NCI-H1048 (cell line): Measurements from ENCODE around the gene SCN2B.

Source experiments
- DNase-seq: peaks from one replicate; lab custom pipeline; 2025; lab: John Stamatoyannopoulos, UW

The SCN2B gene

DNA sequence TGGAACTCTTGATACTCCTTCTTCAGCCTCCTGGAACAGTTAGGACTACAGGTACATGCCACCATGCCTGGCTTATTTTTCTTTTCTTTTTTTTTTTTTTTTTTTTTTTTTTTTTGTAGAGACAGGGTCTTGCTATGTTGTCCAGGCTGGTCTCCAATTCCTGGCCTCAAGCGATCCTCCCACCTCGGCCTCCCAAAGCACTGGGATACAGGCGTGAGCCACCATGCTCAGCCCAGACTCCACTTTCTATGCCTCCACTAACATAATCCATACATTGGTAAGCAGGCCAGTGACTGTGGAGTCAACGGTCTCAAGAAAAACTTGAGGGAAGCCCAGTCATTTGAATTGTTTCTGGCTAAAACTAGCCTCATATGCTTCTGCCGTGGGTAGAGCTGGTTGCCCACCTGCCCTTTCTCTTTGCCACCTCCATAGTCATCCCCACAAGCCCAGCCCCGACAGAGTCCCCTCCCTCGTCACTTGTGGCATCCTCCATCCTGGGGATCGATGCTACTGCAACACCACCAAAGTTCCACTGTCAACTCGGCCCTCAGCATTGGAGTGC is 2.4 kb downstream of the SCN2B start:
- DNase-seq: no peak

DNA sequence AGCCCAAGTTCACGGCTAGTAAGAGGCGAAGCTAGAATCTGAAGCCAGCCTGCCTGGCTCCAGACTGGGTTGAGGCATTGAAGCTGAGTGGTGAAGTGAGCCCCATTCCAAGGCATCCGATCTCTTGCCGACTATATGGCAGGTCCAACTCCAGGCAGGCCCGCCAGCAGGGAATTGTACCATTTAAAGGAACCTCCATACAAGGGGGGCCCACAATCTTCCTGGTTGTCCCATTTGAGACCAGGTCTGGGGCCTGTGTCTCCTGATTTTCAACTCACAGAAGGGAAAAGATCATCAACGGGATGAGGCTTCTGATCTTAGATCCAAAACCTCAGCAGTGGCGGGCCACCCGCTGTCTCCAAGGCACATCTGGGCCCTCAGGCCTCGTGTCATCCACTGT is 4.1 kb downstream of the SCN2B start:
- DNase-seq: no peak

DNA sequence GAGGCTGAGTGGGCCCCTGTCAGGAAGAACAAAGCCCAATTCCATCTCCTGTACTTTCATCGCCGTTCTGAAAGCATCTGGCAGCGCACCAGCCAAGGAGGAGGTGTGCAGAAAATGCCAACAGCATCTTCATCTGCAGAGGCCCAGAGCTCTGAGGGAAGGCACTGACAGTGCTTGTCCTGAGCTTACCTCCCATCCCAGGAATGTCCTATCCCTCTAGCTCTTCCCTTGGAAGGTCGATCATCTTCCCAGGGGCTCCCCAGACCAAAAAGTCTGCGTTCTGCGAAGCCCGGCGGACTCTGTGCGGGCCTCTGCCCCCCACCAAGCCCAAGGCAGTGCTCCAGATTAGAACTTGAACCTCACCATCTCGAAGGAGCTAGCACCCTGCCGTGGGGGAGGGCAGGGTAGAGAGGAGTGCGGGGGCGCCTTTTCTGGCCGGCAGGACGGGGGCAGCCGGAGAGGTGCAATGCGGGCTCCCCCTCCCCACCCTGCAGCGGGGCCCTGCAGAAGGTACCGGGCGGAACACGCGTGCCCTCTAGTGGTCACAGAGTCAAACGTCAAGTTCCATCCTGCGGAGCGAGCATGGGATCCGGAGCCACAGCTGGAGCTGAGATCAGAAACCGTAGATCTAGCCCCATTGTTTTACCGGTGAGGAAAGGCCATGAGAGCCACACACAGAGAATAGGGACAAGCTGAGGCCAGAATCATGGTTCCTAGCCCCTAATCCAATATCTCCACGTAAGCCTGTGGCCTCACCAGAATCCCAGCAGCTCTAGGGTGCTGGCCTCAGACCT is 5.0 kb downstream of the SCN2B start:
- DNase-seq: peak; percentile 23

DNA sequence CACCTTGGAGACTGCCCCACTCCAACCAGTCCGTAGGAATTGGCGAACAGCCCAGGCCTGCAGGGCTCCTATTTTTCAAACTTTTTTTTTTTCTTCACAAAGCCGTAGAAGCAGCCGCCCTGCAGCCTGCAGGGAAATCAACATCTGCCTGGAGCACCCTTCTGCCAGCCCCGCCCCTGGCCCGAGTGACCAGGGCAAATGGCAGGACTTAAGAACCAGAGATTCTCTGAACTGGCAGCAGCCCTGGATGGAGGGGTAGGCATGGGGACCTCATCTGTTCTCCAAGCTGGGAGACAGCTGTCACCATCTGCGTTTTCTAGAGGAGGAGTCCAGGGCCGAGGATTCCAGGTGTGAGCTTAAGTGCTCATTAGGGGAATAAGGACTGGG is 5.6 kb downstream of the SCN2B start:
- DNase-seq: no peak

DNA sequence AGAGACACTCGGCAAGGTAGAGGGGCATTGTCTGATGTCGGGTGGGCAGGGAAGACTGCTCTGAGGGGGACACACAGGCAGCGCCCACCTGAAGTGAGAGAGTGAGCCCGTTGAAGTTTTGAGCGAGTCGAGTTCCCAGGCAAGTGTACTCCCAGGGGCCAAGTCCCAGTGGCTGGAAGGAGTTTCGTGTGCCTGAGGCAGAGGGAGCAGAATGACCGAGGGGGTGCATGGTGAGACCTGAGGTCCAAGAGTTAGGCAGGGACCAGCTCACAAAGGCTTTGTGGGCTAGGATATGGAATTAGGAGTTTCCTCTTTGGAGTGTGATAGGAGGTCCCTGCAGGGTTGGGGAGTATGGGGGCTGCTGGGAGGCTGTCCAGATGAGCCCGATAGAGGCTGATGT is 6.2 kb downstream of the SCN2B start:
- DNase-seq: no peak

DNA sequence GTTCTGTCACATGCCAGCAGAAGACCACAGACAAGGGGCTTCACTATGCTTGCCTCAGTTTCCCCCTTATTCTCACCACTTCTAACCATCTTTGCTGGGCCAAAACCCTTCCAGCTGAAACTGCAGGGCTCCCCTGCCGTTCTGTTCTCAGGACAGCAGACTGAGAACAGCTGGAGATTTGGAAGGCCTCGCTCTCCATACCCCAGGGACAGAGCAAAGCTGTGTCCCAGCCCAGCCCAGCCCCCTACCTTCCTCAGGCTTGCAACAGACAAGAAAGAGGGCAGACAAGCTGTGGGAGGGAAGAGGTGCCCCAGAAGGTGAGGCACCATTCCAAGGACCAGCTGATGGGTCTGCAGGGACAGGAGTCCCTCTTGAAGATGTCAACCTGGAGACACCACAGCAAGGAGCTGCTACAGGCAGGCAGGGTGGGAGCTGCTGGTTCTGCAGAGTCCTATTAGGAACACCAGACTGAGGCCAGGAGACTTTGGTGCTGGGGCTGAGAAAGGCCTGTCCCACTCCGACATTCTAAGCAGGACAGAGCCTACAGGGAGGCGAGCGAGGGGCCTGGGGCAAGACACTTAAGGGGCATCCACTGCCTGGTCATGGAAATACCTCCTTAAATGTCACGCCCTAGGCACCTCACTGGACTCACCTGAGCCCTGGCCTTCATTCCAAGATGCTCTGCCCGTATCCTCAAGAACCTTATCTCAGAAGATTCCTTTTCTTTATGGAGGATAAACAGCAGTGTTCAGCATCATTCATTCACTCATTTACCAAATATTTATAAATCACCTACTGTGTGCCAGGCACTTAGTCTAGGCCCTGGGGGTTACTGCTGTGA is 6.9 kb downstream of the SCN2B start:
- DNase-seq: no peak

DNA sequence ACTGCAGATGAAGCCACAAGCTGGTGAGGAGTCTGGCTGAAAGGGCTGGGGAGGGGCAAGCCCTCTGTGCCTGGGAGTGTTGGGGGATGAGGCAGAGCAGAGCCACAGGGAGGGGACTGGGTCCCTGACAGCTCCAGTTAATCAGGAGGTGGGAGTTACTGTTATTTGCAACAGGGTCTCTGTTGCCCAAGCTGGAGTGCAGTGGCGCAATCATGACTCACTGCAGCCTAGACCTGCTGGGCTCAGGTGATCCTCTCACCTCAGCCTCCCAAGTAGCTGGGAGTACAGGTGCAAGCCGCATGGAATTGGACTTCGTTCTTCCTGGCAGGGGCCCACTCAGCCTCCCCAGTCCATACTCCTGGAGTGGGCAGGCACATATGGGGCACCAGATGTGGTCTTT is 7.7 kb downstream of the SCN2B start:
- DNase-seq: no peak

DNA sequence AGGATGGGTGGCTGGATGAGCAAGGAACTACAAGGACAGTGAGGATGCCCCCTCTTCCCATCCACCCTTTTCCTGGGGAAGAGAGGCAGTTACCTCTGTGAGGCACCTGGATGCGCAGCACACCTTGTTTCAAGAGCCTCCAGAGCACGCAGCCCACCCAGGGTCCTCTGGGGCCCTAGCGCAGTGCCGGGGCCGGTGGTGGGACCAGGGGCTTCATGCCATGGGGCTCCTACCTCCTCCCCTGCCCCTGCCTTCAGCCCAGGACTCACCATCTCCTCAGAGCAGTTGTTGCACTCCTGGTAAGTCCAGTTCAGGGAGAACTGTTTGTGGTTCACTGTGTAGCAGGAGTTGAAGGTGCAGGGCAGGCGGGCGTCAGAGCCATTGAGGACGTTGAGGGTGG is 8.1 kb downstream of the SCN2B start:
- no peak for DNase-seq

DNA sequence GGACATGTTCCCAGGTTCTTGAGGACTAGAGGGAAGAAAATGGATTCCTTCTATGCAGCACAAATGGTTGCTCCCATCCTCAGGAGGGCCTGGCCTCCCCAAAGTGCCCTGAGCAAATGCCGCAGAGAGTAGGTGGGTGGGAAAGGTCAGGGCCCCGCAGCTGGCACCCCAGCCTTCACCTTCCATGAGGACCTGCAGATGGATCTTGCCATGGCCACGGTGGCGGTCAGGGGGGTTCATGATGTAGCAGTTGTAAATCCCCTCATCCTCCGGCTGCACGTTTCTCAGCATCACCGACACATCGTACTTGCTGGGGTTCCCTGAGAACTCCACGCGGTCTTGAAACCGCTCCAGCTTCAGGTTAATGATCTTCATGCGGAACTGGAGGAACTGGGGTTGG is 8.5 kb downstream of the SCN2B start:
- no peak for DNase-seq

DNA sequence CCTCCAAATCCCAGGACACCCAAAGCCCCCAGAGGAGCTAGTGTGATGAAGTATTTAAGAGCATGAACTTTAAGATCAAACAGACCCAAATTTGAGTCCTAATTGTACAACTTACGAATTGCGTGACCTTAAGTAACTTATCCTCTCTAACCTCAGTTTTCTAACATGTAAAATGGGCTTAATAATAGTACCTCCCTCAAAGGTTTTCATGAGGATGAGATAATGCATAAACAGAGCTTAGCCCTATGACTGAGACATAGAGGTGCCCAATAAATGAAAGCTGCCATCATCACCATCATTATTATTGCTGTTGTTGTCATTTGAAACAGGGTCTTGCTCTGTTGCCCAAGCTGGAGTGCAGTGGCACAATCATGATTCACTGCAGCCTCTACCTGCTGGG is 9.2 kb downstream of the SCN2B start:
- no peak for DNase-seq

DNA sequence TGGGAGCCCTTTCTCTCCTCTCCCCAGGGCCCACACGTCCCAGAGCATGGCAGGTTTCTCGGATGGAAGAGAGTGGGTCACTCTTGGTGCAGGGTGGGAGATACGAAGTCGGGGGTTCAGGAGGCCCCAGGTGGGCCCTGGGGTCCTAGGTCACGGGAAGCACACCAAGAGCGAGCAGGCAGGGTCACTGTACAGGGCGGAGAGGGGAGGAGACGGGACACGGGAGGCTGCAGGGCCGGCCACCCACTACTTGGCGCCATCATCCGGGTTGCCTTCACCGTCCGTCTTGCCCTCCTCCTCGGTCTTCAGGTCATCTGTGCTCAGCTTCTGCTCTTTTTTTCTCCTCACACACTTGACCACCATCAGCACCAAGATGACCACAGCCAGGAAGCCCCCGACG is 9.8 kb downstream of the SCN2B start:
- no peak for DNase-seq

DNA sequence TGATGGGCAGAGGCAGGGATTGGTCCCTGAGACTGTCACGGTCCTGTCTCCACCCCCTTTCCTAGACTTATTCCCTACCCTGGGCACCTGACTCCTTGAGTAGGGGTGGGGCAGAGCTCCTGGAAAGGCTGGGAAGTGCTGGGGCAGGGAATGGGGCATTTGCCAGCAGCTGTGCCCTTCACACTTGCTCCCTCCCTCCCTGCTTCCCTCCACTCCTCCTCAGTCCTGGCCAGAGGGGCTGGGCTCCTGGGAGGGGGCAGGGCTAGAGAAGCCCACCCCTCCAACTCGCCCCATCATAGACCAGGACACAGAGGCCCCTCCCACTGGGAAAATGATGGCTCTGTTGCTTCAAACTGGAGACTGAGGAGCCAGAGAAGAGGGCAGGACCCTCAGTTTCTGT is 11.6 kb downstream of the SCN2B start:
- DNase-seq: no peak

DNA sequence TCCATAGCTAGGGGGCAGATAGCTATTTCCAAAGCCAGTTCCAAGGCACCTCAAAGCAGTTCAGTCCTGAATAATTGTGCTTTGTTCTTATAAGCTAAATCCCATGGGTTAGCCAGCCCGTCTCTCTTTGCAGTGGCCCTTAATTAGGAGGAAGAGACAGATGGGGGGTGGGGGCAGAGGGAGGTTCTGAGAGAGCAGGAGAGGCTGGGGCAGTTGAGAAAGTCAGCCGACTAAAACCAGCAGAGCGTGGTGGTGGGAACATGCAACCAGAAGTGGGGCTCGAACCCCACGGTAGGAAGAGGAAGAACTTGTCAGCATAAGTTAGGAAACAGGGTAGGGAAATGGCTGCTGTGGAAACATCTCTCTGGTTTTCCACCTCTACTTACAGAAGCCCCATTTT is 12.9 kb downstream of the SCN2B start:
- no peak for DNase-seq

DNA sequence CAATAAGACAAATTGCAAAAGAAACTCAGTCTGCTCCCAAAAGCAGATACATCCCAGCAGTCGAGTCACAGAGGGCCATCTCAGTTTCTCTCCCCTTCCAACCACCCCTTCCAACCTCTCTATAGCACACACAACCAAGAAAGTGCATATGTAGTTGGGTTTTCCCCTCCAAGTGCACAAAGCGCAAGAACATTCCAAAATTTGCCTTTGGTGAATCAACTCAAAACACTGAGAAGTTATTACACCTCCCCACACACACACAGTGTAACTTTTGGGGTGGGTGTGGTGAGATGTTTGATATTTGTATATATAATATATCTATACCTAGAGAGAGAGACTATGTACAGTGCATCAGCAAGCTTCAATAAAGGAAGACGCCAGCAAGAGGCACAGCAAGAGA is 13.6 kb downstream of the SCN2B start:
- no peak for DNase-seq

DNA sequence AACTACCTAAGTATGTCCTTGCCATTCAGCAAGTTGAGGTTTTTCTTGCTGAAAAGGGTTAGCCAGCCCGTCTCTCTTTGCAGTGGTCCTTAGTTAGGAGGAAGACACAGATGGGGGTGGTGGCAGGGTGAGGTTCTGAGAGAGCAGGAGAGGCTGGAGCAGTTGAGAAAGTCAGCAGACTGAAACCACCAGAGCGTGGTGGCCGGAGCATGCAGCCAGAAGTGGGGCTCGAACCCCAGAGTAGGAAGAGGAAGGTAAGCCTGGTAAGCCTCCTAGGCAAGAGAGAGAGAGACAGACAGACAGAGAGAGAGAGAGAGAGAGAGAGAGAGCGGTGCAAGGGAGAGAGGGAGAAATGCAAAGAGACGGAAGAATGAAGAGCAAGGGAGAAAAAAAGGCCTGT is 14.7 kb downstream of the SCN2B start:
- no peak for DNase-seq

DNA sequence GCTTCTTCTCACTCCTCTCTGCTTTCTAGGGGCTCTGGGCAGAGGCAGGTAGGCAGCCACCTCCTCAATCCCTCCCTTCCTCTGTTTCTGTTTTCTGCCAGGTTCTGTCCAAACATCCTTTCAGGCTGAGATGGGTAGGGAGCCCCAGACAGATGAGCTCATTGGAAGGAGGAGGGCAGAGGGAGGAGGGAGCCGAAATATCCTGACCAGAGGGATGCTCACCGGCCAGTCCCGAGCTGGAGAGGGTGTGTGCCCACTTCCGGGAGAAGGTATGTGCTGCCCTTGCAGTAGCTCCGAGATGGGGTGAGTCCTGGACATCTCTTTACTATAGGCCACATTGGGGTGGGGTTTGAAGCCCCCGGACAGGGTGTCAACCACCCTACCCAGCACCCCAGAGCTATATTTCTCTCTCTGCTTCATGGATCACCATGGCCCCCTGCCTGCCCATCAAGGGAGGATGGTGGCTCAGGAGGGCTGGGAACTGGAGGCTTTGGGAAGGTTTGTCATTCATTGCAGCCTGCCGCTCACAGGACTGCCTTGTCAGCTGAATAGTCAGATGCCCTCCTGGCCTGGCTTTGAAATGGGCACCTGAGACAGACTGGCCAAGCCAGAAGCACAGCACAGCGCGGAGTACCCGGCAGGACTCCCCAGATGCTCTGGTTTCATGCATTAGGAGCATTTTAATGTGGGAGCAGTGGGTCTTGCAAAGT is 19.1 kb downstream of the SCN2B start:
- no peak for DNase-seq

DNA sequence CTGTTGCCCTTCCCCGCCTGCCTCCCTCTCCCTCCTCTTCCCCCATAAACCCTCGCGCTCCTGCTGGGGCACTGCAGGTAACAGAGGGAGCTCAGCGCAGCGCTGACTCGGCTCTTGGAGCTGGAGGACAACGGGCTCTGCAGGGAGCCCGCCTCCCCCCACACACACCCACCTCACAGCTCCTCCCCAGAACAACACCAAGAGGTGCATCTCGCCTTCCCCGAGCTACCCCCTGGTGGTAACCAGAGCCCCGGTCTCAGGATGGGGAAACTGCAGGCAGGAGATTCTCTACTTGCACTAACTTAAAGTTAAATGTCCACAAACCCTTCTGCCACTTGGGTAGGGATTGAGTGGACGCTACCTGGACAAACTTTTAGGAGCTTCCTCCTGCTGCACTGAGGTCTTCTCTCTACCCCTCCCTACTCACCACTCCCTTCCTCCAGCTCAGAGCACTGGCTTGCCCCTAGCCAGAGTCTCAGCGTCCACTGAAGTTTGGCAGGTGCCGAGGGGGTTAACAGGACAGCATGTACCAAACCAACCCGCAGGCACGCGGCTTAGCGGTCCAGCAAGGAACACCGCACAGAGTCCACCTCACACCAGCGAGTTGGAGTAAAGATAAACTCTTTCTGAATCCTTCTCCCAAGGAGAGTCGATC is 19.8 kb downstream of the SCN2B start:
- DNase-seq: no peak

DNA sequence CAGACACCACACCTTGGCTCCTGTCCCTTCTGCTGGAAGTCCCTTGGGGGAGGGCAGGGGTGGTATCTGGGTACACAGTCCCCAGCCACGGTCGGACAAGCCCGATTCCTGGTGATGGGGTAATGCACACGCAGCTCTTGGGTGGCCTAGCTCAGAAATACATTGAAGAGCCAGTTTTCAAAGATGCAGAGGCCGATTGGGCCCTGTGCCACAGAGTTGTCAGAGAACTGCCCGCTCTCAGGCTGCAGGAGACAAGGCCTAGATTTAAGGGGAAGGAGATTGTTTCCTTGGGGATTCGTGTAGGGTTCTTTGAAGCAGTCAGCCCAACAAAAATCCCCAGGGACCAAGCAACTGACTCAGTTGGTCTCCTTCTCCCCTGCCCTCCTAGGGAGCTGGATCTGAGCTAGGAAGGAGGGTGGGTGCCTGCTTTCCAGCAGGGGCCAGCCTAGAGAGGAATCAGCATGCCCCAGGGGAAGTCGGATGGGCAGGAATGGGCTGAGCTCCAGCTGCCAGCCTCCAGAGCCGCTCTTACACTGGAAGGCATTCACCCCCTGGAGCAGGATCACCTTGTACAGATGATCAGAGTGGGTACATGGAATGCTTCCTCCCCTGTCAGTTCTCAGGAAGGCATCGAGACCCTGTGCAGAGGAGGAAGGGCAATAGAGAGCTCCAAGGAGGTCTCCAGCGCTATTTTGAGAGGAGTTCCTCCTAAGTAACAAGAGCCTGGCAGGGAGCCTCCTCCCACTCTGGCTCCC is 20.5 kb downstream of the SCN2B start:
- no peak for DNase-seq

DNA sequence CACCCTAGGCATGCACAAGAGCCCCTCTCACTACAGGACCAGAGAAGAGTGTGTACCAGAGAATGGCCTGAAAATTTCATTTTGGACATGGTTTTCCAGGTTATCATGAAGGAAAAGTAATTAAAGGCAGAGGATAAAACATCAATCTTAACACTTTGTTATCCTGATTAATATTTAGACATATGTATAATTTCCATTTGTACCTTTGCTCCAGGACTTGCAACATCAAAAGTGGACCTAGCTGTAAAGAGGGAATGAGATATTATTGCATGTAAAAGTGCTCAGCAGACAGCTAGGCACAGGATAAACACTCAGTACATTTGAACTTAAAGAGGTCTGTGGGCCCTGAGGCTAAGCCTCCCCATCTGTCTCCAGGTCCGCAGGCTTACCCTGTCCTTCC is 21.8 kb downstream of the SCN2B start:
- no peak for DNase-seq

DNA sequence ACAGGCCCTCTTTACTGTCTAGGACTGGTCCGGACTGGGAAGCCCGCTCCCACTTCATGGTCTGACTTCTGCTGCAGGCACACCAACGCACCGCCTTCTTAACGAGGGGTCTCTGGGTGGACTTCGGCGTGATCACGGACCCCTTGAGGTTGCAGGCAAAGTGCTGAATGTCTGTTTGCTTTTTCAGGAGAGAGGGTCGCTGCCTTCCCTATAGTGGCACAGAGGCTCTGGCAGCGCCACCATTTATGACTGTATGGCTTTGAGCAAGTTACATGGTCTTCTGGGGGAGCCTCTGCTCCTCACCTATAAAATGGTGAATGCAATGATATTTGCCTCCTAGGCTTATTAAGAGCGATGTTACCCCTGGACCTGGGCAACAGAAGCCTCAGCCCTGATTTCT is 22.5 kb downstream of the SCN2B start:
- DNase-seq: no peak

DNA sequence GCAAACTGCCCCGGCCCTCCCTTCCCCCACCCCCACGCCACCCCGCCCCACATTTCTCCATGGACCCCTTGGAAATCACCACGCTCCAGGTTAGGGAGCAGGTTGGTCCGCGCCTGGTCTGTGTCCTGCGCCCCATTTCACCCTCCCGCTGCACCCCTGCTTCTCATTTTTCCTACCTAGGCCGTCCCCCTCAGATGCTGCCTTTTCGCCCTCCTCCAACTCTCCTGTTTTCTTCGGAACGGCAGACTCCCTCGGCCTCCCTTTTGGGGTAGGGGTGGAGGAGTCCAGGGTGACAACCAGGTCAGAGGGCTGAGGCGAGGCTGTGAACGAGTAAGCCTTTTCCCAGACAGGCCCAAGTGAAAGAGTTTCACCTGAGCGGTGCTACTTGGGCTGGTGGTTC is 22.9 kb downstream of the SCN2B start:
- DNase-seq: no peak
